ENCODE data around the gene ATP2C1. TPM values are rescaled to one million over a fixed set of nuclear protein-coding genes. Genes with fewer than 3 reads are reported as not detected.
A peak's percentile ranks its signal among the peaks of the same experiment; 100 is the strongest.

The ATP2C1 gene
- total RNA-seq, 2 donors from 2014 or later = 76.8 to 81.3 TPM

GRCh38 chr3:130976706-130977105, 82.8 kb downstream of the ATP2C1 start:
- no peak overlapping the region for H3K4me3 Mint-ChIP-seq
- no peak overlapping the region for H3K27ac ChIP-seq (ENCODE audit: low read depth, low read length)
- no peak for TF ChIP-seq CTCF (conservative IDR thresholded peaks at IDR 0.05)
- no peaks in the 10 kb centered on the region for H3K4me1 ChIP-seq (ENCODE audit: control insufficient read depth, insufficient read depth, low read length)
- no peaks in the 10 kb centered on the region for H3K9me3 ChIP-seq (ENCODE audit: control insufficient read depth, low read length)
- H3K36me3 Mint-ChIP-seq (ENCODE audit: low read depth) = peaks cover 28% of the 10 kb centered on the region
- no peaks in the 10 kb centered on the region for H3K27me3 Mint-ChIP-seq (ENCODE audit: insufficient read depth)
- no peaks in the 10 kb centered on the region for H3K4me1 Mint-ChIP-seq
- no peak overlapping the region for H3K9ac ChIP-seq (ENCODE audit: extremely low read depth, low read length, poor library complexity, severe bottlenecking)
- H3K4me3 ChIP-seq (ENCODE audit: low read length) = no peak overlapping the region
- WGBS, 2 experiments (ENCODE audit: insufficient coverage in 1 of 2, insufficient read length in 1 of 2) = 89 to 95% methylated on average over 3 to 4 of the region's 4 CpGs
- DNase-seq = no peak
- H3K9me3 Mint-ChIP-seq = peaks cover 5% of the 10 kb centered on the region
- peak overlapping the region; percentile 35 for H3K27ac Mint-ChIP-seq
- peaks cover 39% of the 10 kb centered on the region for H3K36me3 ChIP-seq (ENCODE audit: control insufficient read depth, insufficient read depth, low read length)
- H3K27me3 ChIP-seq (ENCODE audit: control insufficient read depth, insufficient read depth, low read length, poor library complexity, severe bottlenecking) = no peaks in the 10 kb centered on the region

- Histone ChIP-seq H3K4me1 (ENCODE audit: control insufficient read depth, insufficient read depth, low read length) (no peaks in the 10 kb centered on the region), H3K9ac (ENCODE audit: extremely low read depth, low read length, poor library complexity, severe bottlenecking) (no peak overlapping the region), H3K9me3 (ENCODE audit: control insufficient read depth, low read length) (no peaks in the 10 kb centered on the region), H3K4me3 (ENCODE audit: low read length) (no peak overlapping the region), H3K27me3 (ENCODE audit: control insufficient read depth, insufficient read depth, low read length, poor library complexity, severe bottlenecking) (no peaks in the 10 kb centered on the region), H3K27ac (ENCODE audit: low read depth, low read length) (no peak overlapping the region), H3K36me3 (ENCODE audit: control insufficient read depth, insufficient read depth, low read length) (peaks cover 47% of the 10 kb centered on the region)
- no peaks in the 10 kb centered on the region for H3K9me3 Mint-ChIP-seq
- DNase-seq = no peak
- no peak for TF ChIP-seq CTCF (conservative IDR thresholded peaks at IDR 0.05)
- no peak overlapping the region for H3K4me3 Mint-ChIP-seq
- peak overlapping the region; percentile 70 for H3K27ac Mint-ChIP-seq
- no peaks in the 10 kb centered on the region for H3K27me3 Mint-ChIP-seq (ENCODE audit: insufficient read depth)
- no peaks in the 10 kb centered on the region for H3K4me1 Mint-ChIP-seq
- 93 to 95% methylated on average over 2 of the region's 2 CpGs for WGBS, 2 experiments (ENCODE audit: insufficient coverage in 1 of 2, insufficient read length in 1 of 2)
- peaks cover 21% of the 10 kb centered on the region for H3K36me3 Mint-ChIP-seq (ENCODE audit: low read depth)
Observed at GRCh38 chr3:130979117-130979516, 85.2 kb downstream of the ATP2C1 start.

GRCh38 chr3:130981469-130981868, 87.6 kb downstream of the ATP2C1 start:
- Mint-ChIP-seq H3K9me3 (no peaks in the 10 kb centered on the region), H3K4me1 (no peaks in the 10 kb centered on the region), H3K27ac (no peak overlapping the region), H3K27me3 (ENCODE audit: insufficient read depth) (no peaks in the 10 kb centered on the region), H3K36me3 (ENCODE audit: low read depth) (peaks cover 19% of the 10 kb centered on the region), H3K4me3 (no peak overlapping the region)
- WGBS, 2 experiments (ENCODE audit: insufficient coverage in 1 of 2, insufficient read length in 1 of 2) = 93% methylated on average over 1 of the region's 2 CpGs; no CpG with 5 or more reads in 1 of the 2 experiments
- Histone ChIP-seq H3K27me3 (ENCODE audit: control insufficient read depth, insufficient read depth, low read length, poor library complexity, severe bottlenecking) (no peaks in the 10 kb centered on the region), H3K27ac (ENCODE audit: low read depth, low read length) (no peak overlapping the region), H3K4me3 (ENCODE audit: low read length) (no peak overlapping the region), H3K4me1 (ENCODE audit: control insufficient read depth, insufficient read depth, low read length) (no peaks in the 10 kb centered on the region), H3K9ac (ENCODE audit: extremely low read depth, low read length, poor library complexity, severe bottlenecking) (no peak overlapping the region), H3K9me3 (ENCODE audit: control insufficient read depth, low read length) (no peaks in the 10 kb centered on the region), H3K36me3 (ENCODE audit: control insufficient read depth, insufficient read depth, low read length) (peaks cover 42% of the 10 kb centered on the region)
- DNase-seq = no peak
- no peak for TF ChIP-seq CTCF (conservative IDR thresholded peaks at IDR 0.05)

Measured in endodermal cell (in vitro differentiated cells).